Hepatocyte (in vitro differentiated cells): ENCODE data around the gene ACYP2.

Experiments used
- CTCF ChIP-seq: fragments of 200-600 bp; sonication (generic); IDR thresholded peaks from 2 replicates; pipeline ENCODE4 v1.5.1; 2016; ENCODE audit warnings: antibody characterized with exemption, mild to moderate bottlenecking; ENCODE audit not compliant: poor library complexity
- EZH2 ChIP-seq: fragments of 200-600 bp; sonication (generic); IDR thresholded peaks from 2 replicates; pipeline ENCODE4 v1.6.1; 2016; ENCODE audit warnings: antibody characterized with exemption, mild to moderate bottlenecking, borderline replicate concordance

DNA sequence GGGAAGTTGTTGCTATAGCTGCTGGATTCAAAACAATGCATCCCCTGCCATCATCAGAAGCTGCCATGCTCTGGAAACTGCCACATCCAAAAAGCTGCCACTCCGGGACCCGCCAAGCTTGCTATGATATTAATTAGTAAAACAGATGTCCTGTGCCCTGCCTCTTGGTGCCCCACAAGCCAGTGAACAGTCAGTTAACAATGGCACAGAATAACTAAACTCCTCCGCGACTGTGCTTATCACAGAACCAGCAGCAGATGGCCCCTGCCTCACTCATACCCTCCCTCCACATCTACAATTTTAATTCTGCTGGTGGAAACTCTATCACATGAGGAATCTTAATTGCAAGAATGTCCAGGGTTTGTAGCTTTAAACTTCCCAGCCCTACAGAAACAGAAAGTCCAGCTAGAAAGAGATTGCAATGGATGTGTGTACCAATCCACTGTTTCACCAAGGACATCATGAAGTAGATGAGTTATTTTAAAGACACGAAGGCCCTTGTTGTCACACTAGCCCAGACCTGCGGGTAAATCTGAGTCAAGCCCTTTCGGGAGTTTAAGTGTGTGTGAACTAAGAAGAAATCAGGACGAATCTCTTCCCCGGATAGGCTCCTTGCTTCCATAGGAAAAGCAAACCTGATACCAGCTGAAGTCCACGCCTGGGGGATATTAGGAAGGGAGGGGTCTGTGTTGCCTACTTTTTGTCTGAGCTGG, 7.4 kb upstream of the ACYP2 start:
- peak; percentile 8 for TF ChIP-seq CTCF
- TF ChIP-seq EZH2 = no peak
